K562 (cell line): ENCODE data around the gene AKAP12. TPM values are rescaled to one million over a fixed set of nuclear protein-coding genes. Genes with fewer than 3 reads are reported as not detected.

ENCODE experiments used
- ATAC-seq: fragments of 200-7000 bp; cut with Tn5 transposase; 3 replicates; pipeline ENCODE4 v1.9.1; 2020; ENCODE audit warnings: moderate library complexity
- BruUV-seq: library from RNA; stranded (reverse); fragments of 400-500 nt; replicated peaks from 2 replicates; lab custom pipeline; 2021; lab: Mats Ljungman, UMichigan
- CTCF ChIA-PET: fragments of 300-600 bp; formaldehyde crosslinking; extraction: SDS; loops from one replicate; lab custom pipeline; 2021; ENCODE audit warnings: low intra/inter-chr PET ratio; lab: Yijun Ruan, JAX
- POLR2A ChIA-PET: fragments of 300-600, 350-650 bp; sonication (Branson Sonifier 250); formaldehyde crosslinking; extraction: SDS; loops from one replicate; lab custom pipeline; 2021; ENCODE audit warnings: antibody characterized with exemption, inconsistent platforms; lab: Yijun Ruan, JAX
- DNase-seq, 4 experiments: peaks; one replicate each; pipeline versions ENCODE4 v3.0.0 to v3.0.0-alpha.2; 2011 to 2018; ENCODE audit warnings: low spot score in 3 of 4, mixed read lengths in 3 of 4; ENCODE audit errors: extremely low read depth in 1 of 4
- FAIRE-seq: peaks from 2 replicates; lab custom pipeline; 2011; peaks lifted over from hg19 to GRCh38; lab: Jason Lieb, UNC
- H2AFZ ChIP-seq: 2 replicates; pipeline ENCODE4 v1.6.0; 2011; ENCODE audit warnings: low read depth, low read length, control low read depth, inconsistent platforms
- H3K27ac ChIP-seq: fragments of 200-600 bp; 3 replicates; pipeline ENCODE4 v1.8.0; 2011; ENCODE audit warnings: low read depth, mild to moderate bottlenecking, control low read depth, inconsistent platforms, low read length, moderate library complexity, mixed read lengths; ENCODE audit errors: extremely low read depth
- H3K27me3 ChIP-seq, 2 experiments: fragments of 300-600 bp in 1 of 2; 2 replicates in 1 of 2; 3 replicates in 1 of 2; pipeline versions ENCODE4 v1.6.0 to v1.8.0; 2011; ENCODE audit warnings: inconsistent platforms in 2 of 2, low read length in 2 of 2, mild to moderate bottlenecking in 1 of 2, mixed read lengths in 1 of 2, moderate library complexity in 1 of 2; ENCODE audit not compliant: control insufficient read depth in 2 of 2, insufficient read depth in 2 of 2
- H3K36me3 ChIP-seq: fragments of 300-600 bp; 3 replicates; pipeline ENCODE4 v1.8.0; 2011; ENCODE audit warnings: mild to moderate bottlenecking, low read length, inconsistent platforms; ENCODE audit not compliant: control insufficient read depth, insufficient read depth
- H3K4me1 ChIP-seq, 2 experiments: fragments of 200-600 bp in 1 of 2; replicated peaks in 1 of 2; 2 replicates in 1 of 2; 3 replicates in 1 of 2; pipeline versions ENCODE4 v1.5.1 to v1.8.0; 2011; ENCODE audit warnings: inconsistent platforms in 2 of 2, low read length in 2 of 2, mild to moderate bottlenecking in 1 of 2, mixed read lengths in 1 of 2, moderate library complexity in 1 of 2; ENCODE audit not compliant: control insufficient read depth in 2 of 2, insufficient read depth in 2 of 2
- H3K4me2 ChIP-seq: 2 replicates; pipeline ENCODE4 v1.6.1; 2011; ENCODE audit warnings: low read length, control low read depth, inconsistent platforms, mixed read lengths; ENCODE audit not compliant: insufficient read depth
- H3K4me3 ChIP-seq: fragments of 200-600 bp; sonication (generic), shearing (Covaris generic); 2 replicates; pipeline ENCODE4 v1.5.1; 2016; ENCODE audit warnings: control low read depth, inconsistent platforms
- H3K79me2 ChIP-seq: fragments of 200-600 bp; 3 replicates; pipeline ENCODE4 v1.8.0; 2011; ENCODE audit warnings: low read length, inconsistent platforms; ENCODE audit not compliant: control insufficient read depth, insufficient read depth
- H3K9ac ChIP-seq, 2 experiments: 2 replicates each; pipeline versions ENCODE4 v1.6.0 to v1.6.1; 2011; ENCODE audit warnings: low read depth in 2 of 2, low read length in 2 of 2, control low read depth in 1 of 2, inconsistent platforms in 1 of 2, mild to moderate bottlenecking in 1 of 2, mixed read lengths in 1 of 2; ENCODE audit not compliant: insufficient read depth in 1 of 2
- H3K9me1 ChIP-seq: one replicate; pipeline ENCODE4 v1.6.0; 2011; ENCODE audit warnings: inconsistent platforms, mild to moderate bottlenecking, low read length, moderate library complexity; ENCODE audit not compliant: control insufficient read depth, insufficient read depth
- H3K9me3 ChIP-seq: replicated peaks from 2 replicates; pipeline ENCODE4 v1.5.1; 2011; ENCODE audit warnings: low read depth, low read length, inconsistent platforms; ENCODE audit not compliant: control insufficient read depth, insufficient read depth
- H4K20me1 ChIP-seq: replicated peaks from 2 replicates; pipeline ENCODE4 v1.6.1; 2011; ENCODE audit warnings: low read length, inconsistent platforms, mixed read lengths; ENCODE audit not compliant: control insufficient read depth, insufficient read depth
- BDP1 ChIP-seq: IDR thresholded peaks from 3 replicates; pipeline ENCODE4 v1.6.1; 2011; ENCODE audit not compliant: insufficient read length, insufficient read depth
- CEBPG ChIP-seq, 3 experiments: fragments of 200-800 bp in 1 of 3; sonication (Bioruptor generic) in 1 of 3; sonication (generic) in 1 of 3; formaldehyde crosslinking in 1 of 3; IDR thresholded peaks in 2 of 3; conservative IDR thresholded peaks in 1 of 3; 2 replicates each; pipeline versions ENCODE4 v1.6.1 to v1.8.0; 2016 to 2022; ENCODE audit warnings: missing compliant biosample characterization in 2 of 3, missing genetic modification characterization in 2 of 3, mild to moderate bottlenecking in 1 of 3, missing genetic modification reagents in 1 of 3
- COPS2 ChIP-seq: fragments of 450-650 bp; conservative IDR thresholded peaks from 2 replicates; pipeline ENCODE4 v1.6.1; 2016; ENCODE audit warnings: mild to moderate bottlenecking, moderate library complexity
- GATA2 ChIP-seq: sonication (generic); formaldehyde crosslinking; IDR thresholded peaks from 2 replicates; pipeline ENCODE4 v1.4.0; 2020; ENCODE audit warnings: mild to moderate bottlenecking, missing genetic modification reagents
- HMG20B ChIP-seq: fragments of 250-450 bp; sonication (Bioruptor Pico); IDR thresholded peaks from 2 replicates; pipeline ENCODE4 v1.5.0; 2021; ENCODE audit warnings: mild to moderate bottlenecking
- MLX ChIP-seq, 2 experiments: fragments of 450-650 bp in 1 of 2; sonication (generic) in 1 of 2; formaldehyde crosslinking; conservative IDR thresholded peaks; 2 replicates each; pipeline versions ENCODE4 v1.4.0 to v1.8.1; 2020 to 2022; ENCODE audit warnings: mild to moderate bottlenecking in 1 of 2, missing genetic modification reagents in 1 of 2
- NONO ChIP-seq, 2 experiments: fragments of 200-400 bp in 1 of 2; fragments of 450-650 bp in 1 of 2; formaldehyde crosslinking in 1 of 2; IDR thresholded peaks; 2 replicates each; pipeline ENCODE4 v1.6.1; 2017; ENCODE audit warnings: low read depth in 2 of 2, mild to moderate bottlenecking in 2 of 2, moderate library complexity in 2 of 2, low read length in 1 of 2
- POU5F1 ChIP-seq: fragments of 150-350 bp; IDR thresholded peaks from 2 replicates; pipeline ENCODE4 v1.6.1; 2014; ENCODE audit warnings: borderline replicate concordance, low read length, low read depth, mild to moderate bottlenecking; ENCODE audit not compliant: partially characterized antibody
- RFX1 ChIP-seq: fragments of 450-650 bp; IDR thresholded peaks from 2 replicates; pipeline ENCODE4 v1.6.1; 2016; ENCODE audit warnings: mild to moderate bottlenecking, moderate library complexity
- SRSF7 ChIP-seq: fragments of 200-400 bp; formaldehyde crosslinking; optimal IDR thresholded peaks from 2 replicates; pipeline ENCODE3; 2017; ENCODE audit warnings: mild to moderate bottlenecking, low read depth, low read length
- ZBTB43 ChIP-seq: sonication (generic); formaldehyde crosslinking; IDR thresholded peaks from 2 replicates; pipeline ENCODE4 v1.8.0; 2023; ENCODE audit warnings: mild to moderate bottlenecking, missing genetic modification reagents
- ZNF224 ChIP-seq: sonication (generic); formaldehyde crosslinking; IDR thresholded peaks from 2 replicates; pipeline ENCODE4 v1.8.0; 2022; ENCODE audit warnings: mild to moderate bottlenecking, missing genetic modification reagents
- ZNF232 ChIP-seq: sonication (generic); formaldehyde crosslinking; IDR thresholded peaks from 2 replicates; pipeline ENCODE4 v1.8.0; 2022; ENCODE audit warnings: mild to moderate bottlenecking, missing genetic modification reagents
- ZNF280B ChIP-seq: fragments of 250-450 bp; sonication (Bioruptor Pico); IDR thresholded peaks from 2 replicates; pipeline ENCODE4 v1.5.1; 2021; ENCODE audit warnings: mild to moderate bottlenecking
- ZNF589 ChIP-seq: fragments of 200-800 bp; sonication (Bioruptor generic); IDR thresholded peaks from 2 replicates; pipeline ENCODE4 v1.6.1; 2016; ENCODE audit warnings: low read depth, missing genetic modification characterization, missing compliant biosample characterization
- WGBS: fragments of 100-300 bp; shearing (Covaris generic); methylation state at CpG from one replicate; pipeline ENCODE4 v1.1.6; 2016; ENCODE audit warnings: low coverage, mixed read lengths; ENCODE audit not compliant: insufficient coverage; ENCODE audit errors: missing lambda C conversion rate; 5-methylcytosine and 5-hydroxymethylcytosine counted together
- in situ Hi-C: fragments of 300-500 bp; cut with MboI; formaldehyde crosslinking; loops from 4 replicates; pipeline ENCODE4 v1.15.0; 2018; ENCODE audit warnings: inconsistent platforms, mixed read lengths
- intact Hi-C: fragments of 100-400 bp; cut with micrococcal nuclease; formaldehyde crosslinking; loops from 2 replicates; pipeline ENCODE4 v1.14.2; 2022
- polyA plus RNA-seq, 8 experiments: library from polyadenylated mRNA; depleted of rRNA in 4 of 8; stranded (reverse) in 5 of 8; unstranded in 3 of 8; fragments of >200 nt; fragmentation: Nextera tagmentation in 2 of 8; fragmentation: Illumina TruSeq in 1 of 8; extraction: Ambion mirVana in 2 of 8; extraction: Trizol in 1 of 8; gene quantifications; 2 replicates each; pipeline versions ENCODE4 v1.2.1 to v1.2.3, GENCODE V29; 2011 to 2014; ENCODE audit warnings: inconsistent platforms in 1 of 8, missing spikeins in 1 of 8
- total RNA-seq, 7 experiments: library from RNA; depleted of rRNA in 6 of 7; stranded (reverse); fragments of >200 nt in 6 of 7; fragmentation: Illumina TruSeq in 2 of 7; extraction: Trizol in 2 of 7; gene quantifications; 2 replicates each; pipeline versions ENCODE4 v1.2.1 to v1.2.3, GENCODE V29; 2011 to 2021; ENCODE audit warnings: low replicate concordance in 1 of 7
- TF ChIP-seq, protein P1 (sequence below): fragments of 150-350 bp; IDR thresholded peaks from 2 replicates; pipeline ENCODE4 v1.6.1; 2014; ENCODE audit warnings: low read depth, mild to moderate bottlenecking, low read length, borderline replicate concordance

Gene AKAP12
- total and polyA plus RNA-seq, 9 of the 15 experiments (the other 6 are each of a cell fraction or from before 2014, with no cell fraction given), result 0.08 to 2.0 (median 0.62) TPM

GRCh38 chr6:151291722-151292059, 51.9 kb downstream of the AKAP12 start:
- H3K27me3 ChIP-seq, result peaks cover 60 to 71% of the 10 kb centered on the region in 2 experiments
- ChIA-PET POLR2A (no interaction called here), CTCF (no interaction called here)
- in situ Hi-C loops, result no loop called here
- no peaks in the 10 kb centered on the region for H3K79me2 ChIP-seq
- no TSS peak for BruUV-seq
- H3K4me2 ChIP-seq, result no peak overlapping the region
- 0% methylated on average over 2 of the region's 2 CpGs for WGBS
- no peak overlapping the region for H3K4me3 ChIP-seq
- no peaks in the 10 kb centered on the region for H3K9me1 ChIP-seq
- H3K4me1 ChIP-seq, result no peaks in the 10 kb centered on the region
- no peak overlapping the region for H3K27ac ChIP-seq
- H3K9ac ChIP-seq, result no peak overlapping the region
- no peak overlapping the region for H2AFZ ChIP-seq
- no peak for ATAC-seq
- H4K20me1 ChIP-seq, result 0 out of 2 replicates have a peak, but pooled peaks cover 3% of the 10 kb centered on the region
- DNase-seq, result no peak
- no peak for FAIRE-seq
- no peaks in the 10 kb centered on the region for H3K9me3 ChIP-seq
- intact Hi-C loops, result no loop called here
- no peaks in the 10 kb centered on the region for H3K36me3 ChIP-seq
- no peak for TF ChIP-seq ZNF232
- TF ChIP-seq RFX1, result no peak
- TF ChIP-seq POU5F1, result no peak
- TF ChIP-seq, protein P1, sequence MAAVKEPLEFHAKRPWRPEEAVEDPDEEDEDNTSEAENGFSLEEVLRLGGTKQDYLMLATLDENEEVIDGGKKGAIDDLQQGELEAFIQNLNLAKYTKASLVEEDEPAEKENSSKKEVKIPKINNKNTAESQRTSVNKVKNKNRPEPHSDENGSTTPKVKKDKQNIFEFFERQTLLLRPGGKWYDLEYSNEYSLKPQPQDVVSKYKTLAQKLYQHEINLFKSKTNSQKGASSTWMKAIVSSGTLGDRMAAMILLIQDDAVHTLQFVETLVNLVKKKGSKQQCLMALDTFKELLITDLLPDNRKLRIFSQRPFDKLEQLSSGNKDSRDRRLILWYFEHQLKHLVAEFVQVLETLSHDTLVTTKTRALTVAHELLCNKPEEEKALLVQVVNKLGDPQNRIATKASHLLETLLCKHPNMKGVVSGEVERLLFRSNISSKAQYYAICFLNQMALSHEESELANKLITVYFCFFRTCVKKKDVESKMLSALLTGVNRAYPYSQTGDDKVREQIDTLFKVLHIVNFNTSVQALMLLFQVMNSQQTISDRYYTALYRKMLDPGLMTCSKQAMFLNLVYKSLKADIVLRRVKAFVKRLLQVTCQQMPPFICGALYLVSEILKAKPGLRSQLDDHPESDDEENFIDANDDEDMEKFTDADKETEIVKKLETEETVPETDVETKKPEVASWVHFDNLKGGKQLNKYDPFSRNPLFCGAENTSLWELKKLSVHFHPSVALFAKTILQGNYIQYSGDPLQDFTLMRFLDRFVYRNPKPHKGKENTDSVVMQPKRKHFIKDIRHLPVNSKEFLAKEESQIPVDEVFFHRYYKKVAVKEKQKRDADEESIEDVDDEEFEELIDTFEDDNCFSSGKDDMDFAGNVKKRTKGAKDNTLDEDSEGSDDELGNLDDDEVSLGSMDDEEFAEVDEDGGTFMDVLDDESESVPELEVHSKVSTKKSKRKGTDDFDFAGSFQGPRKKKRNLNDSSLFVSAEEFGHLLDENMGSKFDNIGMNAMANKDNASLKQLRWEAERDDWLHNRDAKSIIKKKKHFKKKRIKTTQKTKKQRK, result no peak
- TF ChIP-seq ZNF224 (CRISPR knock-in tag), result no peak
- no peak for TF ChIP-seq BDP1
- no peak for TF ChIP-seq ZNF280B (CRISPR knock-in tag)
- TF ChIP-seq ZBTB43, result no peak
- no peak for TF ChIP-seq GATA2 (CRISPR knock-in tag)
- TF ChIP-seq HMG20B (CRISPR knock-in tag), result no peak
- TF ChIP-seq CEBPG (CRISPR knock-in tag; IDR thresholded peaks at IDR 0.05), result no peak
- TF ChIP-seq CEBPG (tag; conservative IDR thresholded peaks at IDR 0.05 in 1 of 2, IDR thresholded peaks at IDR 0.05 in 1 of 2), result no peak
- TF ChIP-seq SRSF7, result no peak
- no peak for TF ChIP-seq ZNF589
- no peak for TF ChIP-seq COPS2
- no peak for TF ChIP-seq NONO (IDR thresholded peaks at IDR 0.05; ENCODE audit: low read depth in 2 of 2, low read length in 1 of 2)
- TF ChIP-seq MLX (CRISPR knock-in tag; conservative IDR thresholded peaks at IDR 0.05), result no peak
